ENCODE data around the gene URAD.
A peak's percentile ranks its signal among the peaks of the same experiment; 100 is the strongest.

URAD gene

GRCh38 chr13:27980280-27980998 is 8.1 kb downstream of the URAD start:
- peaks cover 0 to 3% of the 10 kb centered on the region in 2 donors for H3K36me3 Mint-ChIP-seq
- peaks cover 75 to 87% of the 10 kb centered on the region in 2 donors for H3K27me3 Mint-ChIP-seq
- peak in 1 of 2 donors; percentile 22 for ATAC-seq (replicated peaks)
- no peaks in the 10 kb centered on the region for H3K9me3 Mint-ChIP-seq
- H3K4me1 Mint-ChIP-seq = peaks cover 22 to 54% of the 10 kb centered on the region in 2 donors
- H3K4me3 Mint-ChIP-seq = peak overlapping the region; percentile 63 to 76
- no peak for DNase-seq
- H3K27ac Mint-ChIP-seq = no peak overlapping the region

GRCh38 chr13:27979765-27980279 is 8.7 kb downstream of the URAD start:
- ATAC-seq (replicated peaks) (no peak), DNase-seq (no peak)
- no peaks in the 10 kb centered on the region for H3K9me3 Mint-ChIP-seq
- H3K4me3 Mint-ChIP-seq = peak overlapping the region; percentile 63 to 76
- peaks cover 0 to 3% of the 10 kb centered on the region in 2 donors for H3K36me3 Mint-ChIP-seq
- peaks cover 24 to 60% of the 10 kb centered on the region in 2 donors for H3K4me1 Mint-ChIP-seq
- H3K27me3 Mint-ChIP-seq = peaks cover 81 to 93% of the 10 kb centered on the region in 2 donors
- H3K27ac Mint-ChIP-seq = peak overlapping the region; percentile 80

- peak overlapping the region; percentile 80 for H3K27ac Mint-ChIP-seq
- H3K27me3 Mint-ChIP-seq = peaks cover 85 to 96% of the 10 kb centered on the region in 2 donors
- H3K4me3 Mint-ChIP-seq = peak overlapping the region; percentile 63 to 76
- H3K9me3 Mint-ChIP-seq = no peaks in the 10 kb centered on the region
- H3K36me3 Mint-ChIP-seq = peaks cover 0 to 3% of the 10 kb centered on the region in 2 donors
- DNase-seq (no peak), ATAC-seq (replicated peaks) (no peak)
- peaks cover 24 to 60% of the 10 kb centered on the region in 2 donors for H3K4me1 Mint-ChIP-seq
Observed at GRCh38 chr13:27979001-27979643, 9.4 kb downstream of the URAD start.

GRCh38 chr13:27978301-27978968 is 10.1 kb downstream of the URAD start:
- DNase-seq = no peak
- Mint-ChIP-seq H3K27me3 (peaks cover 87 to 100% of the 10 kb centered on the region in 2 donors), H3K27ac (peak overlapping the region; percentile 70), H3K4me3 (peak overlapping the region; percentile 60 to 72), H3K4me1 (peaks cover 24 to 60% of the 10 kb centered on the region in 2 donors), H3K9me3 (no peaks in the 10 kb centered on the region), H3K36me3 (peaks cover 0 to 3% of the 10 kb centered on the region in 2 donors)
- no peak for ATAC-seq (replicated peaks)

- no peaks in the 10 kb centered on the region for H3K9me3 Mint-ChIP-seq
- H3K27ac Mint-ChIP-seq = peak overlapping the region; percentile 95
- H3K36me3 Mint-ChIP-seq = peaks cover 0 to 3% of the 10 kb centered on the region in 2 donors
- peaks cover 86 to 98% of the 10 kb centered on the region in 2 donors for H3K27me3 Mint-ChIP-seq
- H3K4me1 Mint-ChIP-seq = peaks cover 24 to 60% of the 10 kb centered on the region in 2 donors
- ATAC-seq (replicated peaks) (no peak), DNase-seq (no peak)
- H3K4me3 Mint-ChIP-seq = peak overlapping the region; percentile 60 to 68
Observed at GRCh38 chr13:27977476-27978300, 10.8 kb downstream of the URAD start.

DNA sequence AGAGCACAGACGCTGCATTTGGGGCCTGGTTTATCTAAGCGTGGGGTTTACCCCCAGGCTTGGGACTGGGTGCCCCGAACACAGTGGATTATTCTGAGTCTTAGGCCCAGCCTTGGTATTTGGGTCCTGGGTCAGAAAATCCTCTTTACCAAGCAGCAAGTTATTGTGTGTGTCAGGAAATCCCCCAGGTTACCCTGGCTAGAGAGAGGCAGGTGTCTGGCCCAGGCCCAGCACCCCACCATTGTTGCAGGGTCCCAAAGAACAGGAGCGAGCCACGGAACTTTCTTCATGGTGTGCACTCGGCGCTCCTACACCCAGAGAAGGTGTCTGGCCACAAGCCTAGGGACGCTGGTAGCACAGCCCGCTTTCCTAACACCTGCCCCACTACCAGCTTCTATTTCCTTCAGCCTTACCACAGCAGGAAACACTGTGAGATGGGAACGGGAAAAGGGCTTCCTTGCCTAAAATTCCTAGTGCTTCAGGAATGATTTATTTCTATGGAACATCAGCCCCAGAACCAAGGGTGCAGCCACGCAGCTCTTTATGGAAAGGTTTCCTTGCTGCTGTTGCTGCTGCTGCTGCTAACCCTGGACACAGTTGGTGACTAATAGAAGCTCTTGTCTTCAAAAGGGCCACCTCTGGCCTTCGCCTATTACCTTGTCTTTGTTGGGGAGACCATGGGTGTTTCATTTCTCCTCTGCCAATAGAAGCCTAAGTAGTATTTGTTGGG is 12.0 kb downstream of the URAD start:
- DNase-seq (no peak), ATAC-seq (replicated peaks) (no peak)
- Mint-ChIP-seq H3K36me3 (peaks cover 0 to 3% of the 10 kb centered on the region in 2 donors), H3K4me1 (peaks cover 24 to 57% of the 10 kb centered on the region in 2 donors), H3K9me3 (no peaks in the 10 kb centered on the region), H3K4me3 (no peak overlapping the region), H3K27me3 (peaks cover 76 to 96% of the 10 kb centered on the region in 2 donors), H3K27ac (no peak overlapping the region)

DNA sequence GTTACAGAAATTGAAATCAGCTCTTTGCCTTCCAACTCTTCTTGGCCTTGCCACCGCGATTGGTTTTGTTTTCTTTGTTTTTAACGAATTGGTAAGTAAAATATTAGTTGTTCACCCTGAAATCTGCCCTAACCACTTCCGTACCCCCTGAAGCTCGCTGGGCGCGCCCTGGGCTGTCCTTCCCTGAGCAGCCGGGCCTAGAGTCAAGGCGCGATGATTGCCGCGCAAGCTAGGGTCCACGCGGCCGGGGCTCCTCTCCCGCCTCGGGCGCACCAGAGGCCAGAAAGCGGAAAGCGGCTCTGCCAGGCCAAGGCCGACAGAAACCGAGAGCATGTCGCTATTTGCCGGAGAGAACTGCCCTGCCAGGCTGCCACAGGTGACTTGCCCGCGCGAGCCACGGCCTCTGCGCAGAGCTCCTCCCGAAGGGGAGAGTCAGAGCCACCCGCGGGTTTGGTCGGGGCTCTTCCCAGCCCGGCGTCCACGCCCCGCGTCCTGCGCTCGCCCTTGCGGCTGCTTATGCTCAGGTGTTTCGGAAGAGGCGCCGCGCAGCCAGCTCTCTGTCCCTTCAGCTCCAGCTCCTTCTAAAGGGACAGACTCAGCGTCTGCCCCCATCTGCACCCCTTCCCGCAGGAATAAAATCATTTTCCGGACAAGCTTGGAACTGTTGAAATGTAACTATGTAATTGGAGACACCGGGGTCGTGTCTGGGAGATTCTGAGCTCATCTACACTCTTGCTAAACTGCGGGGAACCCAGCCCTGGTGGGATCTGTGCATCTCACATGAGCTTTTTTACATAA is 12.7 kb downstream of the URAD start:
- peak overlapping the region; percentile 68 for H3K27ac Mint-ChIP-seq

GRCh38 chr13:27973961-27974662 is 14.4 kb downstream of the URAD start:
- ATAC-seq (replicated peaks) = no peak
- Mint-ChIP-seq H3K36me3 (peaks cover 0 to 3% of the 10 kb centered on the region in 2 donors), H3K4me3 (no peak overlapping the region), H3K4me1 (peaks cover 30 to 55% of the 10 kb centered on the region in 2 donors), H3K9me3 (no peaks in the 10 kb centered on the region), H3K27ac (no peak overlapping the region), H3K27me3 (peaks cover 76 to 96% of the 10 kb centered on the region in 2 donors)
- DNase-seq = no peak

More for the DNA sequence above, 12.7 kb downstream of the URAD start:
- ATAC-seq (replicated peaks) (peak in 1 of 2 donors; percentile 16), DNase-seq (no peak)
- H3K4me1 Mint-ChIP-seq = peaks cover 24 to 56% of the 10 kb centered on the region in 2 donors
- no peaks in the 10 kb centered on the region for H3K9me3 Mint-ChIP-seq
- peak overlapping the region in 1 of 2 donors; percentile 59 for H3K4me3 Mint-ChIP-seq
- peaks cover 76 to 96% of the 10 kb centered on the region in 2 donors for H3K27me3 Mint-ChIP-seq
- H3K36me3 Mint-ChIP-seq = peaks cover 0 to 3% of the 10 kb centered on the region in 2 donors

DNA sequence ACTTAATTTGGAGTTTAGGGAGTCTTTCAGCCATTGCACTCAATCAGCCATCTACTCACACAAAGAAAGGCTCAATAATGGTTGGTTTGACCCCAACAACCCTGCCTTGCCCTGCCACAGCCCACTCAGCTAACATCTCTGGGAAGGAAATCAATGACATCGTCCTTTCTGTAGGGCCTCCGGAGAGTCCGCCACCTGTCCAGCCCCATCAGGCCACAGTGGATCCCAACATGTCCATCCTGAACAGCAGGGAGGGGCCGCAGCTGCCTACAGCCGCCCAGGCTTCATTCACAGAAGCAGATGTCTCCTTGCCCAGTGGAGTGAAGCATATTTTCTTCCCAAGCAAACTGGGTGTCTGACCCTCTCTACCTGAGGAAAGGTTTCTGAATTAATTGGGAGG is 15.2 kb downstream of the URAD start:
- peaks cover 0 to 3% of the 10 kb centered on the region in 2 donors for H3K36me3 Mint-ChIP-seq
- H3K27ac Mint-ChIP-seq = no peak overlapping the region
- H3K27me3 Mint-ChIP-seq = peaks cover 73 to 95% of the 10 kb centered on the region in 2 donors
- ATAC-seq (replicated peaks) (no peak), DNase-seq (no peak)
- H3K4me1 Mint-ChIP-seq = peaks cover 27 to 55% of the 10 kb centered on the region in 2 donors
- H3K9me3 Mint-ChIP-seq = no peaks in the 10 kb centered on the region
- H3K4me3 Mint-ChIP-seq = no peak overlapping the region

GRCh38 chr13:27972478-27972820 is 16.0 kb downstream of the URAD start:
- Mint-ChIP-seq H3K27me3 (peaks cover 78 to 95% of the 10 kb centered on the region in 2 donors), H3K27ac (no peak overlapping the region), H3K36me3 (peaks cover 0 to under 1% of the 10 kb centered on the region in 2 donors), H3K9me3 (no peaks in the 10 kb centered on the region), H3K4me1 (peaks cover 32 to 57% of the 10 kb centered on the region in 2 donors), H3K4me3 (no peak overlapping the region)
- ATAC-seq (replicated peaks) (no peak), DNase-seq (no peak)

GRCh38 chr13:27971776-27972477 is 16.6 kb downstream of the URAD start:
- peaks cover 34 to 57% of the 10 kb centered on the region in 2 donors for H3K4me1 Mint-ChIP-seq
- ATAC-seq (replicated peaks) = no peak
- H3K27ac Mint-ChIP-seq = no peak overlapping the region
- no peaks in the 10 kb centered on the region for H3K9me3 Mint-ChIP-seq
- H3K27me3 Mint-ChIP-seq = peaks cover 78 to 95% of the 10 kb centered on the region in 2 donors
- no peak for DNase-seq
- H3K36me3 Mint-ChIP-seq = no peaks in the 10 kb centered on the region
- H3K4me3 Mint-ChIP-seq = no peak overlapping the region

All from stimulated activated naive B cell treated with anti-CD40 and anti-IgM and Interleukin-4, amounts not matched to agents 10 μg/mL and 1 μg/mL and 100 μg/mL, for 72 hours (primary cell).